Esophagus muscularis mucosa (tissue), 4 donors: Measurements from ENCODE around the gene FDXACB1.

Experiments used
- EP300 ChIP-seq: sonication (generic); formaldehyde crosslinking; IDR thresholded peaks from one replicate; pipeline ENCODE4 v1.6.1; 2017; ENCODE audit warnings: antibody characterized with exemption
- POLR2A ChIP-seq: fragments of 450-650 bp; IDR thresholded peaks from one replicate; pipeline ENCODE4 v1.6.1; 2017; ENCODE audit warnings: antibody characterized with exemption, moderate library complexity, mild to moderate bottlenecking, low read depth
- POLR2AphosphoS5 ChIP-seq, 2 donors: sonication (generic); formaldehyde crosslinking; IDR thresholded peaks; one replicate each; pipeline ENCODE4 v1.6.1; 2017; ENCODE audit warnings: antibody characterized with exemption in 2 of 2
- TF ChIP-seq, protein P1 (sequence below), 3 experiments: fragments of 200-600 bp in 2 of 3; fragments of 450-650 bp in 1 of 3; sonication (generic) in 2 of 3; IDR thresholded peaks; one replicate each; pipeline ENCODE4 v1.5.1; 2017 to 2019; ENCODE audit warnings: antibody characterized with exemption in 3 of 3, mild to moderate bottlenecking in 2 of 3, moderate library complexity in 1 of 3

- TF ChIP-seq, protein P1, sequence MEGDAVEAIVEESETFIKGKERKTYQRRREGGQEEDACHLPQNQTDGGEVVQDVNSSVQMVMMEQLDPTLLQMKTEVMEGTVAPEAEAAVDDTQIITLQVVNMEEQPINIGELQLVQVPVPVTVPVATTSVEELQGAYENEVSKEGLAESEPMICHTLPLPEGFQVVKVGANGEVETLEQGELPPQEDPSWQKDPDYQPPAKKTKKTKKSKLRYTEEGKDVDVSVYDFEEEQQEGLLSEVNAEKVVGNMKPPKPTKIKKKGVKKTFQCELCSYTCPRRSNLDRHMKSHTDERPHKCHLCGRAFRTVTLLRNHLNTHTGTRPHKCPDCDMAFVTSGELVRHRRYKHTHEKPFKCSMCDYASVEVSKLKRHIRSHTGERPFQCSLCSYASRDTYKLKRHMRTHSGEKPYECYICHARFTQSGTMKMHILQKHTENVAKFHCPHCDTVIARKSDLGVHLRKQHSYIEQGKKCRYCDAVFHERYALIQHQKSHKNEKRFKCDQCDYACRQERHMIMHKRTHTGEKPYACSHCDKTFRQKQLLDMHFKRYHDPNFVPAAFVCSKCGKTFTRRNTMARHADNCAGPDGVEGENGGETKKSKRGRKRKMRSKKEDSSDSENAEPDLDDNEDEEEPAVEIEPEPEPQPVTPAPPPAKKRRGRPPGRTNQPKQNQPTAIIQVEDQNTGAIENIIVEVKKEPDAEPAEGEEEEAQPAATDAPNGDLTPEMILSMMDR (IDR thresholded peaks at IDR 0.05): peak in 2 of 3 experiments; percentile 98 to 99
- TF ChIP-seq EP300 (peak; percentile 90), POLR2AphosphoS5 (IDR thresholded peaks at IDR 0.05) (peak; percentile 92 to 95), POLR2A (peak; percentile 65)
Measured at GRCh38 chr11:111878849-111879636, at the start of gene FDXACB1, which contains the start of gene CFAP68.
